Measurements from ENCODE around the gene CTBP2.

CTBP2 gene

DNA sequence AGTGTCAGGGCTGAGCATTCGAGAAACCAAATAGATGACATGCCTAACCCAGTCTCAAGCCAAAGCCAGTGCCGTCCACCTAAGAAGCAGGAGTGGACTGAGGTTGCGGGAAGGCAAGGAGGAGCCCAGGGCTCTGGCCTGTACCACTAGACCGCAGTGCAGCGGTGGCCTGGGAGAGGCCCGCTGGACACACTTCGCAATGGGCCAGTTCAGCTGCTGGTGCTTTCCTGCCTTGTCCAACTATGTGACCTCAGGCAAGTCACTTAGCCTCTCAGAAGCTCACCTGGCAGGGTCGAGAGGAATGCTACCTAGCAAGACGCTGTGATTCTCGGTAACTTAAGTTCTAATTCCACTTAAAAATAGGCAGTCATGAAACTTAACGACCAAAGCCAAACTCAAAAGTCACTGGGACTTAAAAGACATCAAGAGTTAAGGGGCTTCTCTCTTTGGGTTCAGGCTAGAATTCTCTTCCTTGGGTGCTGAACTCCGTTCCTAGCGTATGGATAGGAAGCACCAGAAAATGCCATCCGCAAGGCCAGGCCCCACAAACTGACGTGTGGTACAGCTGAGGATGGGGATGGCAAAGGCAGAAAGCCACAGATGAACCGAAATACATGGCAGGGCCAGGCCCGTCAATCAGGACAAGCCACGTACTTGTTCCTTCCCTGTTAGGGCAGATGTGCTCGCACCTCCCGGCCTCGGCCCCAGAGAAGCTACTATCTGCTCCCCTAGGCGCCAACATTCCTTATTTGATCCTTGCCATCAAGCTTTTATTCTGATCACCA is 34.2 kb downstream of the CTBP2 start:
- no peak for DNase-seq (ENCODE audit: low read depth in 4 of 4, low spot score in 1 of 4)

DNA sequence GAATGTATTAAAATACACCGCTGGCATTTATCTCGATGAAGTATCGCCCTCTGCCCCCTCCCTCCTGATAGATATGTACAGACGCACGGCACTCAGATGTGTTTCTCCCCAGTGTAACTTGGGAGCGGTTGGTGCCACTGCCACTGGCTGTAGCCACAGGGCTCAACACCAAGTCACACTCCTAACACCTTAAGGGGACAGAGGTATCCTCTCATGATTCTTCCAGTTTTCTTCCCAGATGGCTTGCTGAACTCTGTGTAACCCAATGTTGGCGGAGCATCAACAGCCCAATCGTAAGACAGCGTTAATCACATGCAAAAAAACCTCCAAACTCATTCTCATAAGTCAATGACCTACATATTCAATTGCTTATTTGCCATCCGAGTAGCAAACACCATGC is 35.5 kb downstream of the CTBP2 start:
- DNase-seq (ENCODE audit: low read depth in 4 of 4, low spot score in 1 of 4) = no peak

DNA sequence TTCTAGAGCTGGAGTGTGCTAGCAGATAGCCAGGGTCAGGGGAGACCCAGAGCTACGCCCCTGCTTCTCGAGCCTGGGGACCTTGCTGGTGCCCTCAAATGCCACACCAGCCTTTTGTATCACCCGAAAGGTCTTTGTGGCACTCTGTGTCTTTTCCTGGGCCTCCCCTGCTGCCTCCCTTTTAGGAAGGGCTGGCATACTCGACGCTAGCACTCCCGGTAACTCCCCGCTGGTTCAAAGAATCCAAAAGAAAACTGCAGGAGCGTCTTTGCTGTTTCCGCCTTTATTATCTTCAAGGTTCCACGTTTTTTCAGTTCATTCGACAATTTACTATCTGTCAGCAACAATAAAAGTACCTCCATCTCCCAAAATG is 36.3 kb downstream of the CTBP2 start:
- DNase-seq (ENCODE audit: low read depth in 4 of 4, low spot score in 1 of 4) = no peak

DNA sequence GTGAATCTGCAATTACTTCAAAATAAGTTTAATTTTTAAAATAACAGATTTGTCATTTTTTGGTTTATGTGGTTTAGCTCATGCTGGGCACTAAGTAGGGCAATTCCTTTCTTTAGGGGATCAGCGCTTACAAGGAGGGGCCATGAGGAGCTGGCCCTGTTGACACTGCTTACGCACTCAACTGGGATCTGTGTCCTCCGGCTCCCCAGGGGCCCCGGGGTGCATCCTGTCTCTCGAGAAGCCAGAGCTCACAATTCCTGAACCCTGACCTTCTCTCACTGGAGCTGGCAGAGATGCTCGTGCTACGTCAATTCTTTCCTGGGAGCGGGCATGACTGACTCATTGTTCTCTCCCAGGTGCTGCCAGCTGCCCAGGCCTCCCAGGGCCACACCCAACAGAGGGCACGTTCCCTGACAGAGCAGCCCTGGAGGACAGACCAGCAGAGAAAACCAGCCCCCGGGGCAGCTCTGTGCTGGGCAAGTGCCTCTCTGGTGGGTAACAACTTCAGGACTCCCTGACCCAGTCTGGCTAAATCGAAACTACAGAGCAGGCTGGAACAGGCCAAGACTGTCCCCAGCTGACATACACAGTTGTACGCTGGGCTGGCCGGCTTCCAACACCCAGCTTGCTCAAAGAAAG is 36.8 kb downstream of the CTBP2 start:
- no peak for DNase-seq (ENCODE audit: low read depth in 4 of 4, low spot score in 1 of 4)

DNA sequence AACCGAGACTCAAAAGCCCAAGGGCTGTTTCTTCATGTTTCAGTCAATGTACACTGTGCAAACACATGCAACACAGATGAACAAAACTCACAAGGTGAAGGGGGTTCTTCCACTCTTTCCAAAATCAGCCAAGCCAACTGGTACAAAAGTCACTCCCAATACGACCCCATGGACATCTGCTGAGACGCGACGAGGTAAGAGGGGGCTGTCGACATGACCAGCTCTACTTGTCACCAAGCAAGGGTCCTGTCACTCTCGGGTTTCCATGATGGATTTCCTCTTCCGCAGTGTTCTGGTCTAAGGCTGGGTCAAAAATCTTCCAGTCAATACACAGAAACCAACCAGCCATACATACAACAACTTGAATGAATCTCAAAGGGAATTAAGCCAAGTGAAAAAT is 37.8 kb downstream of the CTBP2 start:
- DNase-seq (ENCODE audit: low read depth in 4 of 4, low spot score in 1 of 4) = no peak

DNA sequence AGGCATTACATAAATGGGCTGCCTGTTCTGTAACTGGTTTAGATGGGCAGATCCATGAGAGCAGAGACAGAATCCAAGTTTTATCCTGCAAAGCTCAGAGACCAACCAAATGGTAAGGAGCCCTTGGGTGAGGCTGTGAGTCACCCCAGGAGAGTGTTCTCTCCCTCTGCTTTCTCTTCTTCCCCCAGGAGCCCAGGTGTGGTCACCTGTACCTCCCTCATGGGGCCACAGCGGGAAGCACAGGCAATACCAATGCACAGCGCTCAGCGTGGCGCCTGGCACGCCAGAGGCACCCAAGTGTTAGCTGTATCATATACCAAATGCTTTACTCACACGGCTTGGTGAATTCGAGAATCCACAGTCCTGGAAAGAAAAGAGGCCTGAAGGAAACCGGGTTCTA is 39.4 kb downstream of the CTBP2 start:
- DNase-seq (ENCODE audit: low read depth in 4 of 4, low spot score in 1 of 4) = no peak

DNA sequence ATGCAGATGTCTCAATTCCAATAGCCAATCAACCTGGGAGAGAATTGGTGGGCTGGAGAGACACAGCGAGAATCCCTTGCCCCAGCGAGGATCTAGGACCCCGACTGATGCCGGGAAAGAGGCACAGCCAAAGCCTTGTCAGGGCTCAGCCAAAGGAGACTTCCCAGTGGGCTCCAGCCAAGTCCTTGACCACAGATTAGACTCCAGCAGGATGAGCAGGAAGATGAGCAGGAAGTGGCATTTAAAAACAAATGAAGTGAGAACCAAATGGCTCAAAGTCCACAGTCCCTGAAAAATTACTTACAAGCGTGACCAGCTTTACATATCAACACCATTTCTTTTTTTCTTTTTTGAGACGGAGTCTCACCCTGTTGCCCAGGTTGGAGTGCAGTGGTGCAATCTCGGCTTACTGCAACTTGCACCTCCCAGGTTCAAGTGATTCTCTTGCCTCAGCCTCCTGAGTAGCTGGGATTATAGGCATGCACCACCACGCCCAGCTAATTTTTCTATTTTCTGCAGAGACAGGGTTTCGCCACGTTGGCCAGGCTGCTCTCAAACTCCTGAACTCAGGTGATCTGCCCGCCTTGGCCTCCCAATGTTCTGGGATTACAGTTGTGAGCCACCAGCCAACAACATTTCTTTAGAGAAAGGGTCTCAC is 40.2 kb downstream of the CTBP2 start:
- no peak for DNase-seq (ENCODE audit: low read depth in 4 of 4, low spot score in 1 of 4)

DNA sequence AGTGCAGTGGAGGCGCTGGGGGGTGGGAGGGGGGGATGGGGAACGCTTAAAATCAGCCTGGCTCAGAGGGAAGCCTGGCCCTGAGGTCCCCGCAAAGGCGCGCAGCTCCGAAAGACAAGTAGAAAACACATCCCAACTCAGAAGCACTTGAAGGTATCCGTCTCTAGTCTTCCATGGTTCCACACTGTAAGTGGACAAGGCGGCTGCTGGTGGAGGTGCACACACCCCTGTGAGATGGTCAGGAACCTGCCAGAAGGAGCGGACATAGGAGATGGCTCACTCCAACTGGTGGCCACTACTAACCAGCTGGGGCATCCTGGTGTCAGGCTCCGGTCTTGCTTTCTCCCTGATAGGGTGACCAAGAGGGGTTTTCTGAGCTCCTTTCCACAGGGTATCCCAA is 41.7 kb downstream of the CTBP2 start:
- DNase-seq (ENCODE audit: low read depth in 4 of 4, low spot score in 1 of 4) = no peak

DNA sequence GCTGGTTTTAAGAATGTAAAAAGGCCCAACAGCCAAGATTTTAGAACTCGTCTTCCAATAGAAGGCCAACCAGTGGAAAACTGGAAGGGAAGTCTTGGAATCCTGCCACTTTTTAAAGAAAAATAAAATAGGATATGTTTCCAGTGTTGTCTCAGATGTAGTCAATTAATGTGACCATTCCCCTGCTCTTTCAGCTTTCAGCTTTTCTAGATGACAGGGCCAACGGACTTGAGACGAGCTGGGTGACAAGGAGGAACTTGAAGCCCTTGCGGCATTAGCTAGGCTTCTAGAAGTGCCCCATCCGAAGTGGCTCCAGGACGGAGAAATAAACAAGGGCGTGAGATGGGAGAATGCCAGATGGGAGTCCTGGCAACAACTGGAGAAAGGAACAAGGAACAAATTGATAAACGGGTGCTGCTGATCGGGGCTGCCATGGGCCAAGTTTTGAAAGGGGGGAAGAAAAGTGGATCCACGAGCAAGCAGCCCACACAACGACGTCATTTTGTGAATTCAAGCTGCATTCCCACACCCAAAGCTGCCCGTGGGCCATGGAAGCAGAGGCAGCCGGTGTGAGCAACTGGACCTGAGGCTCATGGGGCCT is 42.3 kb downstream of the CTBP2 start:
- DNase-seq (ENCODE audit: low read depth in 4 of 4, low spot score in 1 of 4) = no peak

DNA sequence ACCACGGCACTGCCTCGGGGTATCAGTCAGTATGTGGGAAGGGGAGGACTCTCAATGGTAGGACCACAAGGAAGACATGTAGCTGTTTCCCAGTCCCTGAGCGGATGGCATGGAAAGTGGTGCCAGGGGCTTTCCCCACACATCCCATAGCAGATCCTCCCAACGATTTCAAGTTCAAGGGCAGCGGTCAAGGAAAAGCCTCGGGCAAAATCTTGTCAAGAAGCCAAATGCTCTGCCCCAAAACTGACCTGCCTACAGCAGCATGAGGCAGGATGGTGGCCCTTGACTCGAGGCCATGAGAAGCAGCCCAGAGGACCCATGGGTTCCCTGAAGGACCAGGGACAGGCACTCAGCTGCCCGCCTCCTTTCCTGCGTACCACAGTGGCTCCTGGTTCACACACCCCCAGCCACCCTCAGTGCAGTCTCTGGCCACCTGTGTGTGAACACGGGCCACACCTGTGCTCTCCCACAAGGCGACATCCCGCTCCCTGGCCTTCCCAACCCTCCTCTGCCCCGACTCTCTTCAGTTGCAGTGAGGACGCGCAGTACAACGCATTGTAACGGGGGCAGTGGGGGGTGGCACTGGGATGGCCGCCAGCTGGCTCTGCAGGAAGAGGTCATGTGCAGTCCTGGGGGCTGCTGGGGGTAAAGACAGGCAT is 43.6 kb downstream of the CTBP2 start:
- no peak for DNase-seq (ENCODE audit: low read depth in 4 of 4, low spot score in 1 of 4)

DNA sequence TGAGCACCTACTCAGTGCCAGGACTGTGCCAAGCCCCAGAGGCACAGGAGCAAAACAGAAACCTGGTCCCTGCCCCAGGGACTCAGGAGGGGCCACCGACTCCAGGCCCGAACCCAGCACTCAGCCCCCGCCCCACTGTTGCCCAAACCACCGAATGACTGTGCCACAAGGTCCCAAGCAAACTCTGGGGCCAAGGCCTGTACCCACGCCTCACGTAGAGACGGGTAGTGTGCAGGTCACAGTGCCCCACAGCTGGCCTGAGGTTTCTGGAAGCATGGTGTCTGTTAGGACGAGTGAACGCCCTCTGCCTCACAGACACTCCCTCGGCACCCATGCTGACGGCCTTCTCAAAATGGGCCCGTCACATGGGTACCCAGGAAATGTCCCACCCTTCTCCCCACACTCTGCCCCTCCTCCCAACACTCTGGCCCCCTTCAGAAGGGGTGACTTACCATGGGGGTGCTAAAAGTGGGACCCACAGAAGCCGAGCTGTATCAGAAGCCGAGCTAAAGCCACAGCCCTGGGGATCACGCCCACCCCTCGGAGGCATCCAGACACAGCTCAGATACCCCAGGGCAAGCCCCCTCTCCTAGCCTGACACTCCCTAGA is 44.2 kb downstream of the CTBP2 start:
- no peak for DNase-seq (ENCODE audit: low read depth in 4 of 4, low spot score in 1 of 4)

DNA sequence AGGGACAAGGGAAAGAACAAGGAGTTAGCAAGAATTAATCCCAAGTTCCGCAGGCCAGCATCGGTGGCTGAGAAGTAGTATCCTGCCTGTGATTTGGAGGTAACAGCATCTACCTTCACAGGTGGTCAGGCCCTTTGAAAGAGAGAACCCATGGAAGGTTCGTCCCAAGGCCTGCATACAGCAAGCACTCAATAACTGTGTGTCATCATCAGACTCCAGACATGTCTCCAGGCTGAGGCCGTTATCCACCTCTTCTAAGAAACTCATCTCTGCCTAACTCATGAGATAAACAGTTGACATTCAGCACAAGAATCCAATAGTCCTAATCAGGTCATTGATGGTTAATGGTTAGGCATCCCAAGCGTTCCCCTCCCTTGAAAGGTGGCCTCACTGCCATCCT is 45.0 kb downstream of the CTBP2 start:
- DNase-seq (ENCODE audit: low read depth in 4 of 4, low spot score in 1 of 4) = no peak

DNA sequence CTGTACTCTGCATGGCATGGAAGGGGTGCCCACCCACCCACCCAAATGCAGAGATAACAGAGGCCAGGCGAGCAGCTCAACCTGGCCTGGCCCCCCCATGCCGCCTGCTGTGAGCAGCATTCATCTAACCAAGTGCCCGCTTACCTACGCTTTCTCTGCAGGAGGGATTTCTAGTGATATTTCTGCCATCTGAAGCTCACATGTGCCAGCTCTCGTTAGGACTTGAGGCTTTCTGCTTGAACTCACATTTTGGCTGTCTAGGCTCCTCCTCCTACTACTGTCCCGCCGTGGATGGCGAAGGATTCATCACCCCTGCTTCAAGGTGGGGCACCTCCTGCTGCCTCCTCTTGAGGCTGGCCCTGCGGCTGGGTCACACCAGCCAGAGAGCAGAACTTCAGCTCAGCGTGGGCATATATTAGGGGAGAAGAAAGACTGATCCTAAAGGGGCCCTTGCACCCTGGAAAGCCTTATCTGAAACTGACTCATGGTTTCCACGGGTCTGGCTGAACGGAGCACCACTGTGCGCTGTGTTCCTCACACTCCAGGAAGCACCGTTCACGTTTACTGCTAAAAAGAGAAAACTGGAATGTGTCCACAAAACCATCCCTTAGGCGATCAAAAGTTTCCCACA is 45.5 kb downstream of the CTBP2 start:
- DNase-seq (ENCODE audit: low read depth in 4 of 4, low spot score in 1 of 4) = no peak

DNA sequence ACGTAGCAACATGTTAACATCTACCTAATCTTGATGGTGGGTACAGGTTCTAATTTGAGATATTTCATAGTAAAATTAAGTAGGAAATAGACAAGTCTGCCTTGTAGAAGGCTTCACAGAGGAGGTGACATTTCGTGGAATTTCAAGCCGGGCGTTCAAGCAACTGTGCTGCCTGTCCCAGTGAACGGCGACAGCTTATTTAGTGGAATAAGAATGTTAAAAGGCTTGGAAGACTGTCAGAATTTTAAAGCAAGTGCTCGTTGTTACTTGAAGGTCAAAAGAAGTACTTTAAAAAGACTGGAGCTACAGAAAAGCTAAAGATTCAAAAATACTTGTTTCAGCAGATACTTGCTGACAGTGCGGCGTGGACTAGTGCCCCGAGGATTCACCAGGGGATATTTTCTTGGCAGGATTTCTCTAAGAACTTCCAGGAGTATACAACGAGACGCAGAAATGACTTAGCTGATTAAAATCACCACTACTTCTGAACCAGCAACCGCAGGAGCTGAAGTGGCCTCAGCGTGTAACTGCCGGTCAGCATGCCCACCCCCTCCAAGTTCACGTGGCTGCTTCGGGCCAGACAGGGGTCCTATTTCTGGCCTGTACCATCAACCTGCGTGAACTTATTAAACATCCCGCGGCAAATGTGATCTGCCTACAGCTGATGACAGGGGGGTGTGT is 46.5 kb downstream of the CTBP2 start:
- DNase-seq (ENCODE audit: low read depth in 4 of 4, low spot score in 1 of 4) = no peak

DNA sequence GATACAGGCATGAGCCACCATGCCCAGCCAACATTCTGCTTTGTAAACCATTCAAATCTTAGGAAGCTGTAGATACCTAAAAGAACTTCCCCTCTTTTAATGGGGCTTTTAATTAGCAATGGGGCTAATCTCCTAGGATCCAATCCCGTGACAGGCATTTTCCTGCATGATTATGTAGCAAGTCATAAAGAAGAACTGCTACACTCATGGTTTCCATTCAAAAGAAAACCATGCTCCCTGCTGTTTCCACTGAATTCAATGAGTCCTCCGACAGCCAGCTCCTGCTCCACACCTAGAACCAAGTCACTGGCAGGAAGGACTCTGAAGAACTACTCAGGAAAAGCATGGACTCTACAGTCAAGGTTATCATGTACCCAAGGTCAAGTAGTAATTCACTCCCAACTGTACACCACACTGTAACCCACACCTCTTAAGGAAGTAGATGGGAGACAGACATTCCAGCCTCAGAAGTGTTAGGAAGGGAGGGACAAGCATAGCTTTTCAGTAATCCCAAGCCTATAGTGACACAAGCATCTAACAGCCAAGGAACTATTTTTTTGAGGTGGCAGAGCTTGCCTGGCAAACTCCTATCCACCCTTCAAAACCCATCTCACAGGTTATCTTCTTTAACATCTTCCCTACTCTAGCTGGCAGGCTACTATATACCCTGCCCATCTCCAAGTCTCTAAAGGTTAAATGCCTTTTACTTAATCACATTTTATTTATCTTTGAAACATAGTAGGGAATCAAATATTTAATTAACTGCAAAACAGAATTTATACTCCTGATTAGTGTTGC is 47.5 kb downstream of the CTBP2 start:
- no peak for DNase-seq (ENCODE audit: low read depth in 4 of 4, low spot score in 1 of 4)

DNA sequence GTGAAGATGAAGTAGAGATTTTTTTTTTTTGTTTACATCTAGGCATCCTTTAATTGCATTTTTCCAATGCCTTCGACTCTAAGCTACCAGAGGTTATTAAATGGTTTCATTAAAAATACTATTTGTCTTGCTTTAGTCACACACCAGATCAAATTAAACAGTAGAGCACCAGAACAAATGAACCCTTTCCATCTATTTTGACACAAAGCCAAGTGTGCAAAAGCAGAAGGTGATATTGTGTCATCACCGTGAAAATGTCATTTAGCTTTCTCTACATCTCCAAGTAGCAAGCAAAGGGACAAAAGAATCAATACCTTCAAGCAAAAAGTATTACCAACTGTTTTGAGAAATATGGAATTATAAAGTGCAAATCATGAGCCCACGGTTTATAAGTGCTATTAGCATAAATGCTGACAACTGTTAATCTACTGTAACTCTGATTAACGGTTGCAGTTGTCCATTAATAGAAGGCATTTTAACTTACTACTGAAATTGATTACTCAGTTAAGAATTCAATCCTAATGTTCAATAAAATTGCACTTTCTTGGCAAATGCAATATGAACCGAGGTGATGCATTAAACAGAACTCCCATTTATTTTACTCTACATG is 49.1 kb downstream of the CTBP2 start:
- DNase-seq (ENCODE audit: low read depth in 4 of 4, low spot score in 1 of 4) = no peak

DNA sequence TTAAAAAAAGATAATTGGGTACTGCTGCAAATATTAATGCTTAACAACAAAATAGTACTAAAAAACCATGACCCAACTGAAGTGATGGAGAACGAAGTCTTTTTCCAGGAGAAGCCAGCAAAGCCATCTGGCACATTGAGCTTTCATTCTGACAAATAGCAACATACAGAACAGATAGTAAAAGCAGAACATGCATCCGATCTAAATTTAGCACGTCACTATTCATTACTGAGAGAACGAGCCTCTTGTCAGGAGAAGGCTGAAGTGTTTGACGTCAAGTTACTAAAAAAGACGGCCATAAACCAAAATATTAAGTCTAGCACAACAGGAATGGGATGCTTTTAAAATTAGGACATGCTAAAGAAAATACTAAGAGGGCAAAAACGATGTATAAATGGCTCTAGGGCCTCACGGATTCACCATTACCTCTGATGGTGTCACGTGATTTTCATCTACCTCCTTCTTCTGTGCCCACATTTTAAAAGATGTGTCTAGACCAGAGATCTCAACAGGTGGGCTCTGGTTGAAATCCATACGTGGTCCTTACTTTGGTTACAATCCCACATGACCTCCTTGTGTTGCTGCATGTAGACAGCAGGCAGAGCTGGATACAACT is 52.3 kb downstream of the CTBP2 start:
- no peak for DNase-seq (ENCODE audit: low read depth in 4 of 4, low spot score in 1 of 4)

DNA sequence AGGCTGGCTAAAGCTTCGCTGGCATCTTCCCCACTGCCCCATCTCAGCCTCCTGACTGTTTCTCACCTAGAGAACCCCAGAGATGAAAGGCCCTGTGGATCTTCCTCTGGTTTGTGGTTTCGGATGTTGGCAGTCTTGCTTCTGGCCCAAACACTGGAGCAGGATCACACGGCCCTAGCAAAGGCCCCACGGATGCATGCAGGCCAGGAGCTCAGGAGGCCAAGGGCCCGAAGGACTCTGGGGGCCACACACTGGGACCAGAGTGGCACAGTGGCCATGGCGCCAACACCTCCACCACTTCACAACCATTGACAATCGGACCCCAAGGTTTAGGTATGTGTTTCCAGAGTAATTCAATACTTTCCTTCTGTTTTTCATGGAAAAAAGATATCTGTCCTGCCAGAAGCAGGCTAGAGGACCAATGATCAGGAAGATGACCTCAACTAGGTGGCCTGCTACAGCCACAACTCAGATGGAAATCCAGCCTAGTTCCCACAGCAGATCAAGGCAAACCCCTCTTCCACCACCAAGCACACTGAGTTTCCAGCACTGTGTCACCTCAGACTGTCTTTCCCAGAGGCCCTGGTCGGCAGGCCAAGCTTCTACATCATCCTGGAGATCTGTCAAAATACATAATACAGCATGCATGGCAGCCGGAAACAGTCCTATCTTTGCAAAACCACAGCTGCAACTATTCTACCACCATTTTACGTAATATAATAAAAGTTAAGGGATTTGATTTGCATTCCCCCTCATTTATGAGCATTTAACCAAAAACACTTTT is 53.0 kb downstream of the CTBP2 start:
- no peak for DNase-seq (ENCODE audit: low read depth in 4 of 4, low spot score in 1 of 4)
